Stimulated activated CD4-positive, alpha-beta T cell treated with anti-CD3 and anti-CD28 coated beads, Interleukin-4, amount 100 ng/mL, for 48 hours (primary cell): ENCODE data around the gene MYO18A.
A peak's percentile ranks its signal among the peaks of the same experiment; 100 is the strongest.
"Not testable (repeated sequence)": the region's sequence is repeated elsewhere in the genome, so short reads cannot be mapped to it uniquely, and the experiment has no call there.

ENCODE experiments used
- DNase-seq, 2 donors: peaks; one replicate each; pipeline ENCODE4 v3.0.0-alpha.2; 2020; ENCODE audit warnings: low read depth in 2 of 2

MYO18A gene

DNA sequence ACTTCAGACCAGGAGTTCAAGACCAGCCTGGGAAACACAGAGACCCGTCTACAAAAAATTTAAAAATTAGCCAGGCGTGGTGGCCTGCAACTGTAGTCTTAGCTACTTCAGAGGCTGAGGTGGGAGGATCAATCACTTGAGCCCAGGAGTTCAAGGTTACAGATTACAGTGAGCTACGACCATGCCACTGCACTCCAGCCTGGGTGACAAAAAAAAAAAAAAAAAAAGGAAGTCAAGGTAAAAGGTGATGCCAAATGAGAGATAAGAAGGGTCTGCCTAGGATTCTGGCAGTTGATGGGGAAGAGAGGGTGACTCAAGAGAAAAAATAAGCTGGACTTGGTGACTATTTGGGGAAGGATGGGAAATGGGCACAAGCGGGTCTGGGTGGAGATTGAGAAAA, 32.5 kb downstream of the MYO18A start:
- DNase-seq = no peak

GRCh38 chr17:29147228-29147627, 33.0 kb downstream of the MYO18A start:
- DNase-seq = not testable (repeated sequence)

DNA sequence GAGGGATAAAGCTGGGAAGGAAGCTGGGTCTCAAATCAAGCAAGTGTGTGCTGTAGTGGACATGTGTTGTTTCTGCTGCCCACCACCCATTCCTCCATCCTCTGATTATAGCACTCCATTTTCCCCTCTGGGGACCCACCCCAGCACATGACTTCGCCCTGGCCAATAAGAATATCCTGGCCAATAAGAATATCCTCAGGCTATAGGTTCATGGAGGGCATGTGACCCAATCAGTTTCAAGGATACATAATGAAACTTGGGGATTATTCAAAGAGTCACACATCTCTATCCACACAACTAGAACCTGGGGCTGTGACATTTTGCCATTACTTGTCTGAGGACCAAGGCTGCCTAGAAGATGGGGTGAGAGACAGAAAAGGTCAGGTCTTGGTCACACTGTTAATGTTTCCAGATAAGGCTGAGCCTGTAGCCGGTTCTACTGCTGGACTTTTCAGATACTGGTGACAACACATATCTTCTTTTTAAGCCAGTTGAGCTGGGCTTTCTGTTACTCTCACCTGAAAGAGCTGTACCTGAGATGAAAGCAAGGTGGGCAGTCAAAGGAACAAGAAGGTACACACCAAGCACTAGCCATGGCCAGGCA, 33.7 kb downstream of the MYO18A start:
- DNase-seq = no peak

DNA sequence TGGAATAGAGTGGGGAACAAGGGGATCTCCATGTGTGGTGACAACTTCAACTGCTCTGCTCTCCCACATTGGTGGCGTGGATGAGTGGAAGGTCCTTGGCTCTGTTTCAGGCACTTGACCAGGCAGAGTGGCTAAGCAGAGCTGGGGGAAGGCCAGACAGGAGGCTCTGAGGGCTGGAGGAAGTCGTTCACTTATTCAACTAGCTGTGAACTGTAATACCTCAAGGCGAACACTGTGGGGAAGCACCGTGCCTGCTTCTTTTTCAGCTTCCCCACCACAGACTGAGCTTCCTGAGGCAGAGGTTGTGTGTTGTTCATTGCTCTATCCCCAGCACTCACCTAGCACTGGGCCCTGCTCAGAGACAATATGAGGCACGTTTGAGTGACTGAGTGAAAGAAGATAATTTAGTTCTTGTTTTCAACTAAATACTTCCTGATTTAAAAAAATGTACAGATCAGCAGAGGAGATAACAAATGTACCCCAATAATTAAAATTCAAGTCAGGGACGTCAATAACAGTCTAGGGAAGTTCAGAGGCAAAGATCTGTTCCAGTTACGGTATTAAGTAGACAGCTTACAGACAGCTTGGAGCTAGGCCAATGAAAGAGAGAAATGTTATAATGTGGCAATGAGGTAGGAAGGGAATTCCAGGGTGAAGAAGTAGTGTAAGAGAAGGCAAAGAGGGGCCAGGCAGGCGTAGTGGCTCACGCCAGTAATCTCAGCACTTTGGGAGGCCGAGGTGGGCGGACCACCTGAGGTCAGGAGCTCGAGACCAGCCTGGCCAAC, 34.7 kb downstream of the MYO18A start:
- DNase-seq = peak in 1 of 2 donors; percentile 37

DNA sequence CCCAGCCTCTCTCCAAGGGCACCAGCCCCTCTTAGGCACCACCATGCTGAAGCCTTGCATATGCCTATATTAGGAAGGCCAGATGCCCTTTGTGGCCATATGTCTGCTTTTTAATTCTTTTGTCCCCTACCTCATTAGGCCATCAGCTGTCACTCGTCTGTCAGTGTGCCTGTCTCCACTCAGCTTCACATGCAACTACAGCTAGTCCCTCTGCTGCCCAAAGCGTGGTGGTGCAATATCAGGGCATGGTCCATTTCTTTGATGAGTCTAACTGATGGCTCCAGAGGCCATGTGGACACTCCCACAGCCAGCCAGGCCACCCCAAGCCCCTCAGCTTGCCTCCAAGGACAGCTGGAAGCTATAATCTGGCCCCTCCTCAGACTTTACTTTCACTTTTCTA, 36.3 kb downstream of the MYO18A start:
- DNase-seq = no peak

DNA sequence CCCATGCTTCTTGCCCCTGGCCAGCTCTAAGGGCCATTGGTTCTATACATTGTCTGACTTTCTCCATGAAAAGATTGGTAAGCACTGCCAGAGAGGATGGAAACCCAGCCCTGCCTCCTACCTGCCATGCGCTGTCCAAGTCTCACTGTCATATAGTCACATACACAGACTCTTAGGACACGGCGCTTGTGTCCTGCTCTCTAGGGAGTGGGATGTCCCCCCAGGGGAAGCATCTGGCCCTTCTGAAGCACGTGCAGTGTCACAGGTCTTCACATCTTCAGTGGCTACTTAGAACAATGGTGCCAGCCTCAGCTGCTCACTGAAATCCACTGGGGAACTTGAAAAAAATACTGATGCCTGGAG, 38.7 kb downstream of the MYO18A start:
- DNase-seq = no peak

DNA sequence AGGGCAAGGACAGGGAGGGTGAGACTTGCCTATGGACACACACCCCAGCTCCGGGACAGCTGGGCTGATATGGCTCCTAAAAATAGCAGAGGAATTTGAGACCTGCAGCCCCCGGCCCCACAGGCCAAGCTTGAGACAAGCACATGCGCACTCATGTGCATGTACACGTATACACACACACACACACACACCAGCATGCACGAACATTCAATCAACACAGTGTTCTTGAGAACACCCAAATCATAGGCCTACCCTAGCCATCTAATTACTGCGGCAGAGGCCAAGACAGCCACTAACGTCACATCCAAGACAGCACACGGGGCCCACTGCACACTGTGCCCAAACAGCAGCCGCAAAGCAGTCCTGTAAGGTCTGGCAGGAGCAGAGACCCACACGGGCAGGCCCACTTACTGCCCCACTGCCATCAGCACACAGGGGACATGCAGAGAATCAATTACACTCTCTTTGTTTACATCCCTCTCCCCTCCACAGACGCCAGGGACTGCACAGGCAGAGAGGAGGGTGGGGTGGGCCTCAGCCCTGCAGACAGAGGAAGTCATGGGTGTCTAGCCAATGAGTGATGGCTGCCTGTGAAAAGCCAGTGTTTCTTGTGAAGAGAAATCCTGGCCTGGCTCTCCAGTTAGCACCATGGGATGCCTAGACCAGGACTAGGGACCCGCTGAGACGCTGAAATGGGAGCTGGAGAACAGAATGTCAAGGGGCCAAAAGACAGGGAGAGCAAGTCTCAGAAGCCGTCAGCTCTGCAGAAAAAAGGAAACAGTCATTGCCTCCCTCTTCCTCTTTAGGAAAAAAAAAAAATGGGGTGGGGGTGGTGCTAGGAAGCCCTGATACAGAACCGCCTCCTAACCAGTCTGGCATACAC, 39.3 kb downstream of the MYO18A start:
- no peak for DNase-seq

DNA sequence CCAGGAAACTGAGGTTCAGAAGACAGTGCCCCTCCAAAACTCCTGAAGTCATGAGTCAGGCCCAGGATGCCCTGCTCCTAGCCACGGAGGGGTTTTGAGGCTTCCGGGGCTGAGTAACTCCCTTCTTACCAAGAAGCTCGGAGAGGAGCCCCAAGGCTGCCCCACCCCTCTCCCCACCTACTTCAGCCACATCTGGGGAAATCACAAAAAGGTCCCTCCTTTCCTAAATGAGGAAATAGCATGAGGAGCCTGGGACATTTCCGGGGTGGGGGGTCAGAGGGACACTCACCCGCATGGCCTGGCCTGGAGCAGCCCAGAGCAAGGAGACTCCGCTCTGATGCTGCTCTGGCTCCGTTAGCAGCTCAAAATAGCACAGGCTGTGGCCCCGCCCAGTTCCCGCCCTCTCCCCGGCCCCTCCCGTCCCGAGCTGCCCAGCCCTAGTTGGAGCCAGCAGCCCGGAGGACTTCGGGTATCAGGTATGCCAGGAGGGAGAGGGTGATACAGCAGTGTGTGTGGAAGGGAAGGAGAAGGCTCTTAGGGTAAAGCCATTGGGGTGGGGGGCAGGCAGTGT, 40.1 kb downstream of the MYO18A start:
- DNase-seq = peak; percentile 77 to 83

DNA sequence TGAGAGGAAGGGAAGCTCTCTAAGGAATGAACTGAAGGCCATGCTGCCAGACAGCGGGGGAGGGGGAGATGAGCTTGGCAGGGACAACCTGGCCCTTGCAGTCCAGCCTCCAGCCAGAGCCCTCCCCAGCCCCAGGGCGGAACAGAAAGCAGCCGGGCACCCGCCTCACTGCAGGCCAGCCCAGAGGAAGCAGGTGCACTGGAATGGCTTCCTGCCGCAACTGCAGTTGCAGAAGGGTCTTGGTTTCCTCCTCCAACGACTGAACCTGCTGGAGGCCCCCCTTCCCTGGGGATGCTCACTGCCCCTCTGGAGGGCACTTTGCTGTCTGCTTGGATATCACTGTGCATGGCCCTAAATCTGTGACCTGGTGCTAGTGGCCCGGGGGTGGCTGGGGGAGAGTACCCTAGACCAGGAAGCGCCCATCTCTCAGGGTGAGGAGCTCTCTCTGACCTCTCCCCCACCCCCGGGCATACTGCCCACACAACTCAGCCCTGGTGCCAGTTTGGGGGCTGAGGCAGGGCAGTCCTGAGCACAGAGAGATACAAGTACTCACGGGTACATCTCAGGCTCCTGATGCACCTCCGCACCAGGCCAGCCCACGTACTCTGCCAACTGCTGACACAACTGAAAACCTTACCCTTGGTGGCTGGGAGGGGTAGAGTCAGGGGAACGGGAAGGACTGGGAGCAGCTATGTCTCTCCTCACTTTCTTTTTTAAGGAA, 41.1 kb downstream of the MYO18A start:
- DNase-seq = peak in 1 of 2 donors; percentile 33

DNA sequence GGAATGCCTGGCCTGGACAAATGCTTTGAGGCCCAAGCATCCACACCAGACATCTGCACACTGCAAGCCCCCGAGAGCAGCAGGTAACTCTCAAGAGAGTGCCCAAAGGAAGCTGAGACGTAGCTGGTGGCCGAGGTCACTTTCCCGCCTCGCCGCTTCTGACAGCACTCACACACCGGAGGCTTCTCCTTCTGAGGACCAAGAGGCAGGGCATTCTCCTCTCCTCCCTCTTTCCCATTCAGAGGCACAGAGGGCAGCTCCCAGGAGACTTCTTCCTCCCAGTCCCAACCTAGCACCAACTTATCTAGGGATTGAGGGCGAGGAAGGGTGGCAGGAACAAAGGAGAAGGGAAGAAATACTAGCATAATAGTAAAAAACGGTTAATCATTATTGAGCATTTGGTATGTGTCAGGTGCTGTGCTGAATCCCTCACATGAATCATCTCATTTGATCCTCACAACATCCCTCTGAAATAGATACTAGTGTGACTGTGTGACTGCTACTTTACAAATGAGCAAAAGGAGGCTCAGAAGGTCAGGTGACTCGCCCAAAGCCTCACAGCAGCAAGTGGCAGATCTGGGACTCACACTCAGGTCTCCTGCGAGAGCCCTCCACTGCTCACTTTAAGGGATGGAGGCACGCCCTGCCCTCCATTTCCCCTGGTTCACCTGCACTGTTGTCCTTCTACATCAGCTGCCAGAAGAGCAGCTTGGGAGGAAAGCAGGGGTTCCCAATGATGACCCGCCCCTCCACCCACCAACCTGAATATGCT, 41.8 kb downstream of the MYO18A start:
- DNase-seq = peak; percentile 59 to 69

DNA sequence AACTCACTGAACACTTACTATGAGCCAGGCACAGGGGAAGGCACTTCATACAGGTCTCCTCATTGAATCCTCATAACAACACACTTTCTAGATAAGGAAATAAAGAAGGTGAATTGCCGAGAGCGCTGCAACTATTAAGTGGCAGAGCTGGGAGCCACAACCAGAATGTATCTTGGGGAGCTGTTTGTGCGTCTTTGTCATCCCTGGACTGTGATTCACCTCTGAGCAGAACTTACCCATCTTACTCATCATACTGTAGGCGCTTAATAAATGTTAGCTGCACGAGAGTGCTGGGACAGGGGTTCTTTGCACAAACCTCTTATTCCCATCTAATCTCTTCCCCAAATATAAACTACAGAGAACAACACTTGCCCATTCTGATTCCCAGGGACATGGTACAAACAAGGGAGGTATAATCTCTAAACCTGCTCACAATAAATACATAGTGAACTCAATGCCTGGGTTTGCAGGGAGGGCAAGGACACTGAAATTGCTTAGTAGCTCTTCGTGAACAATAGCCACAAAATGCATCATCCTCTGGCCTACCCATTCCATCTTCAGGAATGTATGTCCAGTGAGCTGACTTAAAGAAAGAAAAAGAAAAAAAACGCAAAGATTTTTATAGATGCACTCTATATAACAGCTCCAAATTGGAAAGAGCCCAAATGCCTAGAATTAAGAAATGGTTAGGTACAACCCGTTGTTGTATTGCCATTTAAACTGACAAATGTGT, 43.0 kb downstream of the MYO18A start:
- no peak for DNase-seq

- no peak for DNase-seq
These were observed 44.7 kb downstream of the MYO18A start for GRCh38 chr17:29135464-29135863.

DNA sequence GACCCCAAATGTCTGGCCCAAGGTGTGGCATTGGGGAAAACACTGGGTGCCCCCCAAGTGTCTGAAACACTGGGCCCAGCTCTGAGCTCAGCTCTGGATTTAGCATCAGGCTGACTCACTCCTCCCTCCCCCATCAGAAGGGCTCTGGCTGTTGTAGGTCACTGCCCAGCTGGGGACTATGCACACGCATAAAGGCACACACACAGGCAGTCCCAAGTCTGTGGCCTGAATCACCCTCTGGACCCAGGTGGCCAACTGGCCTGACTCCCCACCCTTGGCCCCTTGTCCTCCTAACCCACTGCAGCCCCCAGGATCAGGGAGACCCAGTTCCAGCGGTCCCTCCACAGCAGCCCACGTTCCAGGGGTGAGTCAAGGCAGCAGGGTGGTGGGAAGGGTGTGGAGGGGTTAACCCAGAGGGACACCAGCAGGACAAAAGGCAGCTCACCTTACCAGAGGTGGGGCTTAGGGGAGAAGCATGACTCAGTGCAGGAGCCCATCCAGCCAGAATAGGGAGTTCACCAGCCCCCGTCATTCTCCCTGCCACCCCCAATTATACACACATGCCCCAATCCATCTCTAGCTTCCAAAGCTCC, 47.0 kb downstream of the MYO18A start:
- DNase-seq = no peak

DNA sequence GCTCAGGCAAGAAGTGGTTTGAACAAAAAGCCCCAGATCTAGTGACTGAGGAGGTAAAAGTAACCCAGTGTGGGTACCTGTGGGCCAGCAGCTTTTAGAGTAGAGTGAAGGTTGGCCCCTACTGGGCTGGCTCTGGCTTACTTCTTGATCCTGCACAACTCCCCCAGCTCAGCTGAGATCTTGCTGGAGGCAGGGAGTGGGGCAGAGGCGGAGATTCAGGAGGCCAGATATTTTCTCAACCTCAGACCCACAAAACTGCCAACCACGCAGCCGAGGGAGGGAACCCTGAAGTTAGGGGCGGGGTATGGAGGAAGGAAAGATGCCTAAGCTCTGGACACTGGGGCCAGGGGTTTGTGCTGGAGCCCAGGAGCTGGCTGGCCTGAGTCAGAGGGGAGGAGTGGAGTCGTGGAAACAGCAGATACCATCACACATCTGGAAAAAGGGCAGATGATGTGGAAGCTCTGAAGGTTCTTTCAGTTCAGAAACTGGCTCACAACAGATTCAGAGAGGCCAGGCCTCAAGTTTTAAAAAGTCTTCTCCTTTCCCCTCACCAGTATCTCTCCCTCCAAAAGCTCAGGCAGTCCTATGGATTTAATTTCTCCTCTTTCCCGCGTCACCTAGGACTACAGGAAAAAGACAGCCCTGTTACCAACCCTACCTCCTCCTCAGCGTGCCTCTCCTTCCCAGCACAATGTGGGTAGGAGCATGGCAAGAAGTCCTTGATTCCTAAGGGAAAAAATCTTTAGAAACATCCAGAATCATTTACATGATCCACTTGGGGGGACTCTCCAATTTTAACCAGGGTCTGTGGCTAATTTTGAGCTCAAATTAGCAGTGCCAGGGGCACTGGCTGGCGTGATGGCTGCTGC, 48.1 kb downstream of the MYO18A start:
- DNase-seq = no peak

GRCh38 chr17:29129731-29130130, 50.5 kb downstream of the MYO18A start:
- no peak for DNase-seq

- no peak for DNase-seq
These were observed 52.4 kb downstream of the MYO18A start for GRCh38 chr17:29127840-29128239.

GRCh38 chr17:29126268-29126930, 53.8 kb downstream of the MYO18A start:
- DNase-seq = no peak

- DNase-seq = no peak
These were observed 54.5 kb downstream of the MYO18A start for GRCh38 chr17:29125651-29126050.
